HFF-Myc (cell line): ENCODE data around the gene TDRD15.

Source experiments
- DNase-seq: peaks from one replicate; pipeline ENCODE4 v3.0.0-alpha.2; 2011; ENCODE audit warnings: low read depth; ENCODE audit errors: extremely low read depth
- H3K4me3 ChIP-seq: replicated peaks from 2 replicates; pipeline ENCODE4 v1.5.1; 2011; ENCODE audit warnings: low read depth, mild to moderate bottlenecking, control low read depth, low read length
- TF ChIP-seq, protein P1 (sequence below): IDR thresholded peaks from 2 replicates; pipeline ENCODE4 v1.5.1; 2012; ENCODE audit warnings: mild to moderate bottlenecking, low read depth, low read length, control low read depth; ENCODE audit errors: missing control alignments

TDRD15 gene

DNA sequence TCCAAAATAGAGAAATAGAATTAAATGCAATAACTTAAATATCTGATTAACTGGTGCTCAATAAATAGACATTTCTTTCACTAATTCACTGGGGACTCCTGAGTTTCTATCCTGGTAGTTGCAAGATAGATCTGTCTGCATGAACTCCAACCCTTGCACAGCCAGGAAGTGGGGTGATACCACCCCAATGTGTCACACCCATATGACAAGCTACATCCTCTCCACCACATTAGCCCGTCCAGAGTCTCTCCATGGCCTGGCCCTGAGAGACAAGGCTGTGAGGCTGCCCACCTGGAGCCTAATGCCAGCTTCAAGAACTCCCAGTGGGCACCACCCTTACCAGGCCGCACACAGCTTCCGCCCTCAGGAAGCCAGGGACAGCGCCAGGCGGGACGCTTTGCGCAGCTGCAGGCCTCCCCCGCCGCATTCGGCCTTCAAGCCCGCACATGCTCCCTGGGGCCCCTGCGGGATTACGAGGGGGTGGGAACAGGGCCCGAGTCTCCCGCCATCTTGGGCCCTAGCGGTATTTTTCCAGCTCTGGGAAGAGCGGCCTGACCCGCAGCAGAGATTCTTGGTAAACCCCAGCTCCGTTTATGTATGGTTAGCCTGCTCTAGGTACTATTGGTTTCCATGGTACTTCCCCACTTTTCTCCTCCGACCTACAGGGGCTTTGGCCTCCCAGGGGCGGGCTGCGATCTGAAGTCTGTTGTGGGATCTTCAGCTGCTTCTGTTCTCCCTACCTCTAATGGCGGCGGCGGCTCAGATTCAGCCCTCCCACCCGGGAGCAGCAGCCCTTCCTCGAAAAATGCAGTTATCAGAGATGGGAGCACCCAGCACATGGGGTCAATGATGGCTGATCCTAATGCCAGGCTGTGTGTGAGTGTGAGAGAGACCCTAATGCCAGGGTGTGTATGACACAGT, at the start of gene TDRD15:
Gene TDRD15 (plus strand): TSS at position 496 of the 921 bp plus-strand sequence. CDS start 13,500 bp downstream, outside the sequence.
- no peak for DNase-seq
- TF ChIP-seq, protein P1, sequence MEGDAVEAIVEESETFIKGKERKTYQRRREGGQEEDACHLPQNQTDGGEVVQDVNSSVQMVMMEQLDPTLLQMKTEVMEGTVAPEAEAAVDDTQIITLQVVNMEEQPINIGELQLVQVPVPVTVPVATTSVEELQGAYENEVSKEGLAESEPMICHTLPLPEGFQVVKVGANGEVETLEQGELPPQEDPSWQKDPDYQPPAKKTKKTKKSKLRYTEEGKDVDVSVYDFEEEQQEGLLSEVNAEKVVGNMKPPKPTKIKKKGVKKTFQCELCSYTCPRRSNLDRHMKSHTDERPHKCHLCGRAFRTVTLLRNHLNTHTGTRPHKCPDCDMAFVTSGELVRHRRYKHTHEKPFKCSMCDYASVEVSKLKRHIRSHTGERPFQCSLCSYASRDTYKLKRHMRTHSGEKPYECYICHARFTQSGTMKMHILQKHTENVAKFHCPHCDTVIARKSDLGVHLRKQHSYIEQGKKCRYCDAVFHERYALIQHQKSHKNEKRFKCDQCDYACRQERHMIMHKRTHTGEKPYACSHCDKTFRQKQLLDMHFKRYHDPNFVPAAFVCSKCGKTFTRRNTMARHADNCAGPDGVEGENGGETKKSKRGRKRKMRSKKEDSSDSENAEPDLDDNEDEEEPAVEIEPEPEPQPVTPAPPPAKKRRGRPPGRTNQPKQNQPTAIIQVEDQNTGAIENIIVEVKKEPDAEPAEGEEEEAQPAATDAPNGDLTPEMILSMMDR: no peak
- H3K4me3 ChIP-seq: no peak within 1 kb of the TSS

DNA sequence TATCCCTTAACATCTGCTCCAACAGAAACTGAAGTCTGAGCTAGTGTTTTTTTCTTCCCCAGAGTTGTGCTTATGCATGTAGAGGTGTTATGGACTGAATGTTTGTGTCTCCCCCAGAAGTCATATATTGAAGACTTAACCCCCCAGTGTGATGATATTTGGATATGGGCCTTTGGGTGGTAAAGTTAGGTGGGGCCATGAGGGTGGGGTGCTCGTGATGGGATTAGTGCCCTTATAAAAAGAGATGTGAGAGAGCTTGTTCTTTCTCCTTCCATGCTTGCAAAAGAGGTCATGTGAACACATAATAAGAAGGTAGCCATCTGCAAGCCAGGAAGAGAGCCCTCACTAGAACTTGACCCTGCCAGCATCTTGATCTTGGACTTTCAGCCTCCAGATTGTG, 45.5 kb upstream of the TDRD15 start:
- DNase-seq: no peak
- no peak overlapping the region for H3K4me3 ChIP-seq
- TF ChIP-seq, protein P1: no peak

DNA sequence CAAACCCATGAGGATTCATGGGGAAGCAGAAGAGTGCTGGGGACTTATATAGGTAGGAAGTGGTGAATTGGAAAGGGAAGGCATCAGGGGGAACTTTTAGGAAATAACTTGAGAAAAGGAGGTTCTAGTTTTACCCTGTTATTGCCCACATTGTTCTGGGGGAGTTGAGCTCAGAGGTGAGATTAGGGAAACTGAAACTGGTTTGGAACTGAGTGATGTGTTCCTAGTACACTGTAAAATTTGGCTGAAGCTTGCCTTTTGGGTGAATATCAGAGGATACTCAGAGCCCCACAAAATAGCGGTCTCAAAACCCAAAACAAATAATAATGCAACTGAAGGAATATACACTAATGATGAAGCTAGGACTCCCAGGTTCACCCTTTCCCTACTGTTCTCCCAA, 40.3 kb upstream of the TDRD15 start:
- TF ChIP-seq, protein P1: no peak
- DNase-seq: no peak
- no peak overlapping the region for H3K4me3 ChIP-seq

DNA sequence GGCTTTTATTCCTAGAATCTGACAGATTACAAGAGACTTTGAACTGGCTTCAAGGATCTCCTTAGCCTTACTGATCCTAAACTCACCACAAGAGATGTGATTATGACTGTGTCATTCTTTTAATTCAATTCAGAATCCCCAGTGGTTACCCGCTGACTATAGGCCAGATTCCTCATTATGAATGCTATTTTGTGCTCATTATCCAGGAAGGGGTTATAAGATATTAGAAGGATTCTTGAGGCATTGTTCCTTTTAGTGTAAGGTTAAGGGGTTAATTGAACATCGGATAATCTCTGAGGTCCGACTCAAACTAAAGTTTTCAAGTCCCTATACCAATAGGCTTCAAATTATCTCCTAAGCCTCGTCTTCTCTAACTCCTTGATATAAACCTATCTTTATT, 39.4 kb upstream of the TDRD15 start:
- H3K4me3 ChIP-seq: no peak overlapping the region
- DNase-seq: no peak
- TF ChIP-seq, protein P1: no peak

DNA sequence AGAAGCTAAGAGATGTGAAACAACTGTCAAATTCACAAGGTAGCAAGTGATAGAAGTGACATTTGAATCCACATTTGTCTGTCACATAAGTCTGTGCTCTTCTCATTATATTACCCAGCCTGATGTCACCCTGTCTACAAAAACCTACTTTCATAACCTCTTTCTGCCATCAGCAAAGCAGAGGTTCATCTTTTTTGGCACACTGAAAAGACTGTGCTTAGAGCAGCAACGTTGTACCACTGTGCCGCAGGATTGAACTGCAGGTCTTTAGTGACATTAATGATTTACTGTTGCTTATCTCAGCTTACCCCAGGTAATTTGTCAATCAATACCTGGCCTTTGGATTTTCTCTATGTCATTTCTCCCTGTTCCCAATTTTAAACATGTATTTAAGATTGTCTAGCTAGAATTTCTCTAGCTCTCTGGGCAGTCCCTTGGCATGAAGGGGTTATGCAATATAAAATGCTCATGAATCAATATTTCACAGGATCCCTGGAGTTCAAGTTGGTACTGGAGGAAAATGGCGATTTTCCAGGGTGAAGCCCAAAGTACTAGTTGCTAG, 31.4 kb upstream of the TDRD15 start:
- TF ChIP-seq, protein P1: no peak
- no peak overlapping the region for H3K4me3 ChIP-seq
- DNase-seq: no peak

- TF ChIP-seq, protein P1: no peak
- no peak for DNase-seq
- no peak overlapping the region for H3K4me3 ChIP-seq
These were observed 28.6 kb upstream of the TDRD15 start for GRCh38 chr2:21095178-21095577.

- no peak overlapping the region for H3K4me3 ChIP-seq
- DNase-seq: no peak
- TF ChIP-seq, protein P1: no peak
These were observed 28.1 kb upstream of the TDRD15 start for GRCh38 chr2:21095714-21096113.
